Measurements from ENCODE around the gene PLA2G12A.

GRCh38 chr4:109733728-109734127 is 3.9 kb upstream of the PLA2G12A start:
- TF ChIP-seq, protein P1, sequence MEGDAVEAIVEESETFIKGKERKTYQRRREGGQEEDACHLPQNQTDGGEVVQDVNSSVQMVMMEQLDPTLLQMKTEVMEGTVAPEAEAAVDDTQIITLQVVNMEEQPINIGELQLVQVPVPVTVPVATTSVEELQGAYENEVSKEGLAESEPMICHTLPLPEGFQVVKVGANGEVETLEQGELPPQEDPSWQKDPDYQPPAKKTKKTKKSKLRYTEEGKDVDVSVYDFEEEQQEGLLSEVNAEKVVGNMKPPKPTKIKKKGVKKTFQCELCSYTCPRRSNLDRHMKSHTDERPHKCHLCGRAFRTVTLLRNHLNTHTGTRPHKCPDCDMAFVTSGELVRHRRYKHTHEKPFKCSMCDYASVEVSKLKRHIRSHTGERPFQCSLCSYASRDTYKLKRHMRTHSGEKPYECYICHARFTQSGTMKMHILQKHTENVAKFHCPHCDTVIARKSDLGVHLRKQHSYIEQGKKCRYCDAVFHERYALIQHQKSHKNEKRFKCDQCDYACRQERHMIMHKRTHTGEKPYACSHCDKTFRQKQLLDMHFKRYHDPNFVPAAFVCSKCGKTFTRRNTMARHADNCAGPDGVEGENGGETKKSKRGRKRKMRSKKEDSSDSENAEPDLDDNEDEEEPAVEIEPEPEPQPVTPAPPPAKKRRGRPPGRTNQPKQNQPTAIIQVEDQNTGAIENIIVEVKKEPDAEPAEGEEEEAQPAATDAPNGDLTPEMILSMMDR (IDR thresholded peaks at IDR 0.05), result no peak
- TF ChIP-seq POLR2AphosphoS5 (IDR thresholded peaks at IDR 0.05) (no peak), POLR2A (IDR thresholded peaks at IDR 0.05) (no peak), EP300 (IDR thresholded peaks at IDR 0.05) (no peak)

All from upper lobe of left lung (tissue), 4 donors.